ENCODE data around the gene PNMT. TPM values are rescaled to one million over a fixed set of nuclear protein-coding genes. Genes with fewer than 3 reads are reported as not detected.

PNMT gene
- total RNA-seq, 1 donor from 2014 or later, result not detected

DNA sequence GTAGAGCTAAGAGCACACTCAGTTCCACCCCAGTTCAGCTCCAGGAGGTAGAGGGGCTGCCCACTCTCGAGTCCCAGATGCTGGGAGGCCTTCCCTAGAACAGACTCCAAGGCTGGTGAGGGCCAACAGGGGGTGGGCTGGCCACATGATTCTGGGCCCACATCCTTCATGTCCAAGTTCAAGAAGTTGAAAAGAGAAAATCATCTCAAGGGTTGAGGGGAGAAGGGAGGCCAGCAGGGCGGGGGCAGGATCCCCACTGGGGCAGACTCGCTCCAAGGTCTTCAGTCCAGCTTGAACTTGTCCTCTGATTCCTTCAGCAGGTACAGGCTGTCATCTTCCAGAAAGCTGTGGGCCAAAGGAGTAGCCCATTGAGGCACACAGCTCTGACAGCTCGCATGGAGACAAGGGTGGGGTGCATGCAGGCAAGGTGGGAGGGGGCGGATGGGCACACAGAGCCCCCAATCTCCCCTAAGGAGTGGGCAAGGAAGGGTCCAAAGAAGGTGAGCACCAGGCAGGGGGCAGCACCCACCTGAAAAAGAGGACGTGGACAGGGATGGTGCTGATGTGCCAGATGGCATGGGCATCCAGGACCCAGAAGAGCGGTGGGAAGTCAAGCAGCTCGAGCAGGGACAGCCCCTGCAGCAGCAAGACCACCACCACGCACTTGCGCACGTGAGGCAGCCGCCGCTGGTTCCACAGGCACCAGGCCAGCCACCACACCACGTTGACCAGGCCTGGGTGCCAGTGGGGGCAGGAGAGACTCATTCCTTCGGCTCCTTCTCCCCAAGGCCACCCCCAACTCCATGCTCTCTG, 4.5 kb downstream of the PNMT start:
- DNase-seq (ENCODE audit: low read depth) (no peak), FAIRE-seq (peak; percentile 18)
- no peak for TF ChIP-seq CTCF (IDR thresholded peaks at IDR 0.05; ENCODE audit: insufficient read depth, low read length, severe bottlenecking)
- Histone ChIP-seq H3K27me3 (ENCODE audit: control insufficient read depth, insufficient read depth, low read length) (peaks cover 12% of the 10 kb centered on the region), H3K36me3 (ENCODE audit: control insufficient read depth, insufficient read depth, low read length) (no peaks in the 10 kb centered on the region), H3K4me3 (ENCODE audit: low read depth, low read length) (no peak overlapping the region)

DNA sequence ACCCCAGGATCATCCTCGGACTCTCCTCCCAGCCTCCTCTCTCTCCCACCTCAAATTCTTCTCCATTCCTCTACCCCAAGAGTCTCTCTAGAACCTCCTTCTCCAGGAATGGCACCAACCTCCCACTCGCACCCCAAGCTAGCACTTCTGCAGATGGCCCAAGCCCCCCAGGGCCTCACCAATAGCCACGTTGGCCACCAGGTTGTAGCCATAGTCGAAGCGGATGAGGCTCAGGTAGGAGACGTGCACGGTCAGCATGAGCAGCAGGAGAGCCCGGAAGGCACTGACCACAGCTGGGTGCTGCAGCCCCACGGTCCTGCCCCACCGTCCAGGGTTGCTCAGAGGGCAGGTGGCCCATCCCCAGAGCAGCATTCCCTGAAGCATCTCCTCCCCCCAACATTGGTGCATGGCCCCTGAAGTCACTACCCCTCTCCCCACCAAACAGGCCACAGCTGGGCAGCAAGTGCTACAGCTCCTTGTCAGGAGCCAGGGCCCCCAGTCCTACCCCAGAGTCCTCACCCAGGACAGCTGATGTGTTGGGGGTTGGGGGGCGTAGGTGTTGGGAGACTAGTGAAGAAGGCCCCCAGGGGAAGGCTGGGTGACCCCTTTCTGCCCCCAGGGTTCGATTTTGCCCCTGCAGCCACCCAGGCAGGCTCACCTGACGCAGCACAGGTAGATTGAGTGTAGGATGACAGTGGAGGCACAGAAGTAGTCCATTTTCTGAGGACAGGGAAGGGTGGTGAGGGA, 5.3 kb downstream of the PNMT start:
- FAIRE-seq (no peak), DNase-seq (ENCODE audit: low read depth) (no peak)
- Histone ChIP-seq H3K36me3 (ENCODE audit: control insufficient read depth, insufficient read depth, low read length) (no peaks in the 10 kb centered on the region), H3K27me3 (ENCODE audit: control insufficient read depth, insufficient read depth, low read length) (peaks cover 10% of the 10 kb centered on the region), H3K4me3 (ENCODE audit: low read depth, low read length) (no peak overlapping the region)
- TF ChIP-seq CTCF (IDR thresholded peaks at IDR 0.05; ENCODE audit: insufficient read depth, low read length, severe bottlenecking), result no peak

DNA sequence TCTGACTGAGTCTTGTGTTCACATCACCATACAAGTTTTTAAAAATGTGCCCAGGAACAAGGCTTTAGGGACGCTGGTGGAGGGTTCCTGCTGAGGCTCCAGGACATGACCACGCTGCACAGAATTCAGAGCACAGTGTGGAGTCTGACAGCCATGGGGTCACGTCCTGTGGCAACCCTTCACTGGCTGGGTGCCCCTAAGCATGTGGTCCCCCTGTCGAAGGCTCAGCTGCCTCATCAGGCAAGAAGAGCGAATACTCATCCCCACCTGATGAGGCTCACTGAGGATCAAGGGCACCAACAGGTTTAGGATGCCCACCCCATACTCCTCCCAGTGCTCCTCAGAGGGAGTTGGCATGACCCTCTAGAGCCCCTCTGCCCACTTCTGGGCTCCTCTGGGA, 5.9 kb downstream of the PNMT start:
- FAIRE-seq, result no peak
- H3K36me3 ChIP-seq (ENCODE audit: control insufficient read depth, insufficient read depth, low read length), result no peaks in the 10 kb centered on the region
- no peak for TF ChIP-seq CTCF (IDR thresholded peaks at IDR 0.05; ENCODE audit: insufficient read depth, low read length, severe bottlenecking)
- H3K4me3 ChIP-seq (ENCODE audit: low read depth, low read length), result no peak overlapping the region
- peaks cover 8% of the 10 kb centered on the region for H3K27me3 ChIP-seq (ENCODE audit: control insufficient read depth, insufficient read depth, low read length)
- DNase-seq (ENCODE audit: low read depth), result no peak

DNA sequence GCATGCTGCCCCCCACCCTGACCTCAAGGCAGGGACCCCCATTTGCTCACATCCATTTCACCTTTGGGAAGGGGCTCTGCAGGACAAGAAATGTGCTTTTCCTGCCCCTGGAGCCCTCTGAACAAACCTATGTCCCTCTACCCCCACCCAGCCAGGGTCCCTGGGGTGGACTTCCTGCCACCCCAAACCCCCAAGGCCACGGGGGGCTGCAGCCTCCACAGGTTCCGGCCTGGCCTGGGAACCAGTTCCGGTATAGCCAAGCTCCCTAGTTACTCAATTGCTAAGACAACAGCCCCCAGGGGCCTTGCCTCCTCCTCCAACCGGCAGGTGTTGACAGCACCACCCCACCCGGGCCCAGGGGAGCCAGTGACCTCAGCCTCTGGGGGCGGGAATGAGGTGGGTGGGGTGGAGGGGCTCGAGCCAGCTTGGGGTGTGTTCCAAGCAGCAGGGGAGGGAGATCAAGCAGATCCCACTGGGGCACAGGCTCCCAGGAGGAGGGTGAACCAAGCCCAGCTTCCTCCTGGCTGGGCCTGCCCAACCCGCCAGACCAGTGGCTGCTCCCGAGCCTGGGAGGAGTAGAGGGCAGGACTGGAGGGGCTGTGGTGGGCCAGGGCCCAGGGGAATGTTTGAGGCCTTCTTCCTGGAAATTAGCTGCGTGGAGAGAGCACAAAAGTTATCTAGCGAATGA, 6.6 kb downstream of the PNMT start:
- Histone ChIP-seq H3K4me3 (ENCODE audit: low read depth, low read length) (no peak overlapping the region), H3K36me3 (ENCODE audit: control insufficient read depth, insufficient read depth, low read length) (no peaks in the 10 kb centered on the region), H3K27me3 (ENCODE audit: control insufficient read depth, insufficient read depth, low read length) (peaks cover 4% of the 10 kb centered on the region)
- DNase-seq (ENCODE audit: low read depth), result peak; percentile 49
- TF ChIP-seq CTCF (IDR thresholded peaks at IDR 0.05; ENCODE audit: insufficient read depth, low read length, severe bottlenecking), result no peak
- FAIRE-seq, result no peak

- peaks cover 4% of the 10 kb centered on the region for H3K27me3 ChIP-seq (ENCODE audit: control insufficient read depth, insufficient read depth, low read length)
- TF ChIP-seq CTCF (IDR thresholded peaks at IDR 0.05; ENCODE audit: insufficient read depth, low read length, severe bottlenecking), result no peak
- no peak for DNase-seq (ENCODE audit: low read depth)
- no peaks in the 10 kb centered on the region for H3K36me3 ChIP-seq (ENCODE audit: control insufficient read depth, insufficient read depth, low read length)
- H3K4me3 ChIP-seq (ENCODE audit: low read depth, low read length), result no peak overlapping the region
- no peak for FAIRE-seq
Measured at GRCh38 chr17:39675390-39676082, 7.3 kb downstream of the PNMT start.
